ENCODE data around the gene MAT2A.

GRCh38 chr2:85584857-85585780 lies 46.2 kb downstream of the MAT2A start:
- TF ChIP-seq CTCF (IDR thresholded peaks at IDR 0.05), result no peak
- TF ChIP-seq POLR2AphosphoS5 (IDR thresholded peaks at IDR 0.05), result peak in 2 of 3 donors; percentile 10 to 56

All from suprapubic skin (tissue), 3 donors.